ENCODE data around the gene ADRA2B. TPM values are rescaled to one million over a fixed set of nuclear protein-coding genes. Genes with fewer than 3 reads are reported as not detected.

Gene ADRA2B
- total RNA-seq, 4 donors from 2014 or later: 0.27 to 0.32 TPM; not detected in 2

DNA sequence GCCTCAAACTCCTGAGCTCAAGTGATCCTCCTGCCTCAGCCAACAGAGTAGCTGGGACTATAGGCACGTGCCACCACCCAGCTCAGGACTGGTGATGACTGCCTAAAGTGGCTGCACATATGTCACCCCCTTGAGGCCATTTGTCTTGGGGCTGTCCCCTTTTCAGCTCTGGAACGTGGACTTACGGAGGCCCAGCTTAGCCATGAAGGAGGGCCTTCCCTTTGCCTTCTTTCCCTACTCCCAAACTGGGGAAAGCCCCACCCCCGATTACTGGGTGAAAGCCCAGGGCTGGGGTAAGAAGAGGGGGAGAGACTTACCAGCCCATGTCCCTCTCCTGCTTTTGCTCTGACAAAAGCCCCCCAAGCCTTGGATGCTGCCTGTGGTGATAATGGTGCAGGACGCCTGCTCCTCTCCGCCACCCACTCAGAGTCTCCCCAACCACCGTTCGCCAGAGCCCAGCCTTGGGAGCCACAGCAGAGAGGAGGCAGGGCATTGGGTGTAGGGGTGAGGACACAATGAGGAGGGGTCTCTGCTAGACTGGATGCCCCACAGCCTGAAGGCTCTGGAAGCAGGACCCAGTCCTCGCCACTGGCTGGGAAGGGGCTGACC is 31.3 kb upstream of the ADRA2B start:
- TF ChIP-seq POLR2AphosphoS5 (IDR thresholded peaks at IDR 0.05) (no peak), POLR2A (IDR thresholded peaks at IDR 0.05) (no peak), EP300 (IDR thresholded peaks at IDR 0.05; ENCODE audit: low read depth) (no peak)
- TF ChIP-seq, protein P1, sequence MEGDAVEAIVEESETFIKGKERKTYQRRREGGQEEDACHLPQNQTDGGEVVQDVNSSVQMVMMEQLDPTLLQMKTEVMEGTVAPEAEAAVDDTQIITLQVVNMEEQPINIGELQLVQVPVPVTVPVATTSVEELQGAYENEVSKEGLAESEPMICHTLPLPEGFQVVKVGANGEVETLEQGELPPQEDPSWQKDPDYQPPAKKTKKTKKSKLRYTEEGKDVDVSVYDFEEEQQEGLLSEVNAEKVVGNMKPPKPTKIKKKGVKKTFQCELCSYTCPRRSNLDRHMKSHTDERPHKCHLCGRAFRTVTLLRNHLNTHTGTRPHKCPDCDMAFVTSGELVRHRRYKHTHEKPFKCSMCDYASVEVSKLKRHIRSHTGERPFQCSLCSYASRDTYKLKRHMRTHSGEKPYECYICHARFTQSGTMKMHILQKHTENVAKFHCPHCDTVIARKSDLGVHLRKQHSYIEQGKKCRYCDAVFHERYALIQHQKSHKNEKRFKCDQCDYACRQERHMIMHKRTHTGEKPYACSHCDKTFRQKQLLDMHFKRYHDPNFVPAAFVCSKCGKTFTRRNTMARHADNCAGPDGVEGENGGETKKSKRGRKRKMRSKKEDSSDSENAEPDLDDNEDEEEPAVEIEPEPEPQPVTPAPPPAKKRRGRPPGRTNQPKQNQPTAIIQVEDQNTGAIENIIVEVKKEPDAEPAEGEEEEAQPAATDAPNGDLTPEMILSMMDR (IDR thresholded peaks at IDR 0.05): no peak
- DNase-seq: peak; percentile 6

DNA sequence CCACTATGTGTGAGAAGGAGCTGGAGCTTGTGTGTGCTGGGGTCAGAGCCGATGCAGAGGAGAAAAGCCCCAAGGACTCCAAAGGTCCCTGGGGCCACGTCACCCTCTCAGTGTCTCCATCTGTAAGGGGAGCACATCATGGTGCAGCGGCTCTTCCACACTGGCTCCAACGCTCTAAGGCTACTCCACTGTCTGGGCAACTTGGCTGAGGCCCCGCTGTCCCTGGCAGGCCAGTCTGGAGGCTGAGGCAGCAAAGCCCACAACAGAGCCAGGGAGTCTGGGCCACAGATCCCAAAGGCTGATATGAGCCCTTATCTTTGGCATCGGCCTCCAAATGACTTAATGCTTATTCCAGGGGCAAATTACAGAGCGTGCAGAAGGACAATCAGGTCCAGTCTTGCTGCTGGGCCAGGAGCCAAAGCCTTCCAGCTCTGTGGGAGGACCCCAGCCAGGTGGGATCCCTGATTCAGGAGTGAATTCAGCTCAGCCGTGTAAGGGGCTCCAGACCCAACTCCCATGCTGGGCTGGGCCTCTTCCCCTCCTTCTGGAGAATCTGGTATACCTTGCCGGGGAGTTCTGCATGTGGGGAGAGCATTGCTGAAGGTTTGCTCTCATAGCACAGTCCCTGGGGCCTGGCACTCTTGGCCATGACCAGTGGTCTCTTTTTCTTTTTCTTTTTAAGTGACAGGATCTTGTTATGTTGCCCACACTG is 30.7 kb upstream of the ADRA2B start:
- peak overlapping the region; percentile 61 to 80 (median 66) for H3K27ac ChIP-seq
- H3K9me3 ChIP-seq: no peaks in the 10 kb centered on the region
- H3K4me3 ChIP-seq: no peak overlapping the region
- WGBS, 2 donors (ENCODE audit: low coverage in 1 of 2): 82% methylated on average over 8 of the region's 9 CpGs; no CpG with 5 or more reads in 1 of the 2 donors
- TF ChIP-seq POLR2A (IDR thresholded peaks at IDR 0.05) (no peak), POLR2AphosphoS5 (IDR thresholded peaks at IDR 0.05) (no peak), EP300 (IDR thresholded peaks at IDR 0.05; ENCODE audit: low read depth) (no peak)
- TF ChIP-seq, protein P1 (IDR thresholded peaks at IDR 0.05): no peak
- DNase-seq: peak; percentile 6
- no peaks in the 10 kb centered on the region for H3K27me3 ChIP-seq
- H3K36me3 ChIP-seq: no peaks in the 10 kb centered on the region
- in situ Hi-C loops (cut with MboI; ENCODE audit: low pct_ligation_motif_present in 1 of 4, low pct_unique_long_range_greater_than_20kb in 1 of 4, low sequenced_read_pairs in 3 of 4): no loop called here
- H3K4me1 ChIP-seq: peaks cover 7 to 25% (median 15%) of the 10 kb centered on the region in 4 donors
- intact Hi-C loops (cut with DNase I; ENCODE audit: low total_unique reads): no loop called here

More for the DNA sequence above, 31.3 kb upstream of the ADRA2B start:
- Histone ChIP-seq H3K36me3 (no peaks in the 10 kb centered on the region), H3K4me1 (peaks cover 7 to 25% (median 15%) of the 10 kb centered on the region in 4 donors), H3K9me3 (no peaks in the 10 kb centered on the region), H3K27me3 (no peaks in the 10 kb centered on the region), H3K4me3 (no peak overlapping the region), H3K27ac (peak overlapping the region in 3 of 4 donors; percentile 25 to 46 (median 35))
- intact Hi-C loops (cut with DNase I; ENCODE audit: low total_unique reads): no loop called here
- in situ Hi-C loops (cut with MboI; ENCODE audit: low pct_ligation_motif_present in 1 of 4, low pct_unique_long_range_greater_than_20kb in 1 of 4, low sequenced_read_pairs in 3 of 4): no loop called here
- WGBS, 2 donors (ENCODE audit: low coverage in 1 of 2): 74% methylated on average over 9 of the region's 9 CpGs; no CpG with 5 or more reads in 1 of the 2 donors

DNA sequence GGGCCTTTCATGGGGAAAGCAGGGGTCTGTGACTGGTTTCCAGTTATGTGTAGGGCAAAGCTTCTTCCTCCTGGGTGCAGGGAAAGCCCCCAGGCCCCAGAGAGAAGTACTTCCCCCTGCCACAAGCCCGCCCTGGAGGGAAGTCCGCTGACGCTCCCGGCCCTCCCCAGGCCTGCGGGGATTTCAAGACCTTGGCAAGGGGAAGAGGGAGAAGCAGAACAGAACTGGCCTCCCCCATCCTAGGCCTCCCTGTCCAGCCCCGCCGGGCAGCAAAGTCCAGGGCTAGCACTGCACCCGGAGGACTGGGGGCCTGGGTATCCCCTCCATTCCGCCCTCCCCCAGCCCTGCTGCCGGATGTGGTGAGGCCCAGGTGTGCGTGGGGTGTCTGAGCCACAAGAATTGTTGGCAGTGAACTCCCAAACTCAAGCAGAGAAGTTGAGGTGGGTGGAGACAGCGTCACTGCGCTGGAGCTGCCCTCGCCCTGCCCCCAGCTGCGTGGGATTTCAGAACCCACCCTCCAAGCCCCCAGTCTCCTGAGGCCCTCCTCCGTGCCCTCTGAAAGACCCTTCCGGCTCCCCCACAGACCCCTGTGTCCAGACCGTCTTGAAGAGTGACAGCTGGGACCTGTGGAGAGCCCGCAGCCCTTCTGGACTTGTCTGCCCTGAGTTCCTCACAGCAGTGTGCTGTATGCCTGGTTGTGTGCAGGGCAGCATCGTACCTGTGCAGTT is 29.9 kb upstream of the ADRA2B start:
- H3K4me3 ChIP-seq: no peak overlapping the region
- H3K27me3 ChIP-seq: no peaks in the 10 kb centered on the region
- H3K9me3 ChIP-seq: no peaks in the 10 kb centered on the region
- intact Hi-C loops (cut with DNase I; ENCODE audit: low total_unique reads): no loop called here
- DNase-seq: peak; percentile 73
- peak overlapping the region; percentile 61 to 80 (median 66) for H3K27ac ChIP-seq
- in situ Hi-C loops (cut with MboI; ENCODE audit: low pct_ligation_motif_present in 1 of 4, low pct_unique_long_range_greater_than_20kb in 1 of 4, low sequenced_read_pairs in 3 of 4): no loop called here
- no peak for TF ChIP-seq EP300 (IDR thresholded peaks at IDR 0.05; ENCODE audit: low read depth)
- TF ChIP-seq POLR2AphosphoS5 (IDR thresholded peaks at IDR 0.05): peak in 1 of 3 donors; percentile 55
- WGBS, 2 donors (ENCODE audit: low coverage in 1 of 2): 50 to 61% methylated on average over 5 to 20 of the region's 20 CpGs
- no peaks in the 10 kb centered on the region for H3K36me3 ChIP-seq
- H3K4me1 ChIP-seq: peaks cover 7 to 25% (median 15%) of the 10 kb centered on the region in 4 donors

DNA sequence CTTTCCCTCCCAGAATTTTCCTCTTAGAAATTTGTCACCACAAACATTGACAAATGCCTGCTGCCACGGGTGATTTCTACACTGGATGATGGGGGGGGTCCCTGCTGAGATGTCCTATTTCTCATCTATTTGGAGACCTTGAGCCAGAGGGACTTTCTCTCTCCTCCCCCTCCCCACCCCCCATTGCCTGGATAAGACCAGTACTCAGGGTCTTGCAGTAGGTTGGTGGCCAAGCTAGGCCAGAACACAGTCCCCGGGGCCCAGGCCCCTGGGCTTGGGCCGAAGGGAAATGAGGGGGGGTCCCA is 29.4 kb upstream of the ADRA2B start:
- intact Hi-C loops (cut with DNase I; ENCODE audit: low total_unique reads): no loop called here
- Histone ChIP-seq H3K27ac (peak overlapping the region; percentile 61 to 80 (median 66)), H3K4me3 (peak overlapping the region in 1 of 4 donors; percentile 57), H3K36me3 (no peaks in the 10 kb centered on the region), H3K9me3 (no peaks in the 10 kb centered on the region), H3K4me1 (peaks cover 7 to 25% (median 15%) of the 10 kb centered on the region in 4 donors), H3K27me3 (no peaks in the 10 kb centered on the region)
- TF ChIP-seq, protein P1 (IDR thresholded peaks at IDR 0.05): no peak
- no peak for TF ChIP-seq POLR2AphosphoS5 (IDR thresholded peaks at IDR 0.05)
- TF ChIP-seq POLR2A (IDR thresholded peaks at IDR 0.05): no peak
- no peak for TF ChIP-seq EP300 (IDR thresholded peaks at IDR 0.05; ENCODE audit: low read depth)
- in situ Hi-C loops (cut with MboI; ENCODE audit: low pct_ligation_motif_present in 1 of 4, low pct_unique_long_range_greater_than_20kb in 1 of 4, low sequenced_read_pairs in 3 of 4): no loop called here
- DNase-seq: no peak
- 0 to 47% methylated on average over 1 to 3 of the region's 3 CpGs for WGBS, 2 donors (ENCODE audit: low coverage in 1 of 2)
